ENCODE data around the gene CCNI2.

Gene CCNI2, protein sequence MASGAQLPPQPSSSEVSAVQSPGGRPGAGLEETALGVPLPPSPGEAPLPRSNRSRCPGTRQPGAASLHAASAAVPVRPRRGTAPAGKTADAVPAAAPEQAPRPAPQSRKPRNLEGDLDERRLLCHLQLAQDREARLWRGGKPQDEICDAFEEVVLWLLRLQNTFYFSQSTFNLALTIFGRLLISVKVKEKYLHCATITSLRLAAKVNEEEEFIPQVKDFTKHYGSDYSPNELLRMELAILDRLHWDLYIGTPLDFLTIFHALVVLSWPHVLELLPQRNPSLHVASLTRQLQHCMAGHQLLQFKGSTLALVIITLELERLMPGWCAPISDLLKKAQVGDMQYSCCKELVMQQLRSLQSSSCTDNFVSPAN

DNA sequence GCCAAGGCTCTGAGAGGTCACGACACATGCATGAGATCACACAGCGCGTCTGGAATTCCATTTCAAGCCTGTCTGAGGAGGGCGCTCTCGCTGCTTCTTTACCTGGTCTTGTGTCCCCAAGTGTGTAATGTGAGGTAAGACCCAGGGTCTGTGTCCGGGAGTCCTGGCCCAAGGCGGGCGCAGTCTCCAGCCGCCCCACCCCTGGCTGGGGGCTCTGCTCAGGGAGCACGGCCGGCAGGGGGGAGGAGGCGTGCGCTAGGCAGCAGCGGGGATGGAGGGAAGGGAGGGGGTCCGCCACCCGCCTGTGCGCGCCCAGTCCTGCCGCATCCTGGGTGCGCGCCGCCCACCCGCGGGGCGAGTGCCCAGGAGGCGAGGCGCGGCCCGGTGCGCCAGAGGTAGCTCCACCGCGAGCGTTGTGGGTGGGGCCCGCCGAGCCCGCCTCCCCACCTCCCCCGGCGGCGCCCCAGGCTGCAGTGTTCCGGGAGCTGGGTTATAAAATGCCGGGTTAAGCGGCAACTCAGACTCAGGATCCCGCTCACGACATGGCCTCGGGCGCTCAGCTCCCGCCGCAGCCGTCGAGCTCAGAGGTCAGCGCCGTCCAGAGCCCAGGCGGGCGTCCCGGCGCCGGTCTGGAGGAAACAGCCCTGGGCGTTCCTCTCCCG, at the start of gene CCNI2:
CCNI2 (plus strand) TSS at position 473 of the 662 bp plus-strand sequence; CDS start at position 543, 70 bp downstream.
- DNase-seq = no peak

DNA sequence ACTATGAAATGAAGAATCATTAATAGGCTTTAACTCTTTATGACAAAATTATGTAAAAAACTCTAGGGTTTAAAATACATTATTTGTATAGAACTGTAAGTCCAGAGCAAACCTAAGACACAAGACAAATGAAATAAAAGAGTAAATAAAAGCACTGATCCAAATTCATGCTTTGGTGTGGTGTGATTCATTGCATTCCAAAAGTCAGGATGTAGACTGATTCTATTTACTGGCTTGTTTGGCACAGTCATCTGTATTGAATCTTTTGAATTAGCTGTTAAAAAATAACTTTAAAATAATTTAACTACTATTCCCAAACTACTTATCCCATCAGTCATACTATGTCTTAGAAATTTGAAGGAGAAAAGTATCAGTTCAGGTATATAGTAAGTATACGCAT, 42.4 kb upstream of the CCNI2 start:
- DNase-seq = peak; percentile 30

DNA sequence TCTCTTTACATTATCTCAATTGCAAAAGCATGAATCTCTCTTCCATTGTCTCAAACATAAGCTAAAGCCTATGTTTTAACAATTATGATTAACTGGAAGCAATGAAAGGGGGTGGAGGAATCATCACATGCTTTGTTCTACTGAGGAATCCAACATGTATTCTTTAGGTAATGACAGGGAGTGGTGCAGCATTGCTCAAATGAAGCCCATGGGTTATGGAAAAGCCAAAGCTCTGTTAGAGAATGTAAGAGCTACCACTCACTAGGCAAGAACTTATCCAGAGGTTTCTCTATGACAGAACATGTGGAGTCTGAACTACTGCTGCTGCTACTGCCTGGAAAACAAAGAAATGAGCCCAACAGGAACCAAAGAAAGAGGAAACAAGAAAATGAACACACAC, 38.6 kb upstream of the CCNI2 start:
- no peak for DNase-seq

DNA sequence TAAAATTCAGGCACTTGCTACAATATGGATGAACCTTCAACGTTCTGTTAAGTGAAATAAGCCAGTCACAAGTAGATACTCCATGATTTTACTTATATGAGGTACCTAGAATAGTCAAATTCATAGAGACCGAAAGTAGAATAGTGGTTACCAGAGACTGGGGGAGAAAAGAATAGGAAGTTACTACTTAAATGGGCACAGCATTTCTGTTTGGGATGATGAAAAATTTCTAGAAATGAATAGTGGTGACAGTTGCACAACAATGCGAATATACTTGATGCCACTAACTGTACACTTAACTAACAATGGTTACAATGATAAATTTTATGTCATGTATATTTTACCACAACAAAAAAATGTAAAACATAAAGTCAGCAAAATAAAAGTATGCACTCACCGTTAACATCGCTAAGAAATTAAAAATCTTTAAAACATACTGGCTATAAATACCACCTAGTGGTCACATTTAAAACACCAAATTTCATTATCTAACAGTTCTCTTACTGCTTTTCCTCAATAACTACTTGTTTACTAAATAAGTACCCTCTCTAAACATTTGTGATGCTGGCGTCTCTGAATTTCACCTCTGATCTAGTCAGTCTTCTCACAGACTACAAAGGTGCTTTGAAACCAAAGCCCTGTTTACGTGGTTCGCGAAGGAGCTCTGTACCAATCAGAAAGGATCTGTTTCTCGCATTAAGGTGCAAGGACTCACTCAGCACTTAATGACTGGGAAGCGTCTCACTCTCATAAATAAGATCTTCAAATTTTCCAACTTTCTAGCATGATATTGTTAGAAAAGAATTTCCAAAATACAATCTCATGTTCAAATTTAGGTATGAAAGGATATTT, 32.5 kb upstream of the CCNI2 start:
- peak; percentile 6 for DNase-seq

DNA sequence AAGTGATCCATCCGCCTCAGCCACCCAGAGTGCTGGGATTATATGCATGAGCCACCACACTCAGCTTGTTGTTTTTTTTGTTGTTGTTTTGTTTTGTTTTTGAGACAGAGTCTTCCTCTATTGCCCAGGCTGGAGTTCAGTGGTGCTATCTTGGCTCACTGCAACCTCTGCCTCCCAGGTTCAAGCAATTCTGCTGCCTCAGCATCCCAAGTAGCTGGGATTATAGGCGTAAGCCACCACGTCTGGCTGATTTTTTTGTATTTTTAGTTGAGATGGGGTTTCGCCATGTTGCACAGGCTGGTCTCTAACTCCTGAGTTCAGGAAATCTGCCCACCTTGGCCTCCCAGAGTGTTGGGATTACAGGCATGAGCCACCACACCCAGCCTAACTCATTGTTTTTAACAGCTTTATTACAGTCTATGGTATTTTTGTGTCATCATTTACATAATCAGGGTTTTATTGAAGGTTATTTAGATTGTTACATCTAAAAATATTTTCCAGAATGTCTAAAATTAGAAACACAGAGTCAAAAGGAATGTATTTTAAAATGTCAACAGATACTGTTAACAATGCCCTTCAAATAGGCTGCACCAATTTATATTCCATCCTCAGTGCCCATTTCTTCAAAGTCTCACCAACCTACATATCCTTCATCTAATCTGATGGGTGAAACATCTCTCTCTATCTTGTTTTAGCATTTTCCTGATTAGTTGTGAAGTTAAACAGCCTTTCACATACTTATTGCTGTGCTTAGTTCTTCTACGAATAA, 28.5 kb upstream of the CCNI2 start:
- DNase-seq = no peak

DNA sequence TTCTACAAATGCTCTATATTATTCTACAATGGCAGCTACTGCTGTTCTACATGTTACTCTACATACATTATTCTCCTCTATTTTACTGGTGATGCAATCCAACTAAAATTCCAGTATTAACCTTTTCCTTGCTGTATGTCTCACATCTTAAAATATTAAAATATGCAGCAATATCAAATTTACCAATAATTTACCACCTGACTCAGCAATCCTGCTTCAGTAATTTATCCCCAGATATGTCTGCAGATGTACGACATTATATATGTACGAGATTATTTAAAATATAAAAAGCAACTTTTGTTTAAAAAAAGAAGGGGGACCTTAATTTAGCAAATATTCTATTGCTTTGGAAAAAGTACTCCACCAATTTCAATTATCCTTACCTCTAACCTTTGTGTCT, 21.5 kb upstream of the CCNI2 start:
- DNase-seq = no peak

DNA sequence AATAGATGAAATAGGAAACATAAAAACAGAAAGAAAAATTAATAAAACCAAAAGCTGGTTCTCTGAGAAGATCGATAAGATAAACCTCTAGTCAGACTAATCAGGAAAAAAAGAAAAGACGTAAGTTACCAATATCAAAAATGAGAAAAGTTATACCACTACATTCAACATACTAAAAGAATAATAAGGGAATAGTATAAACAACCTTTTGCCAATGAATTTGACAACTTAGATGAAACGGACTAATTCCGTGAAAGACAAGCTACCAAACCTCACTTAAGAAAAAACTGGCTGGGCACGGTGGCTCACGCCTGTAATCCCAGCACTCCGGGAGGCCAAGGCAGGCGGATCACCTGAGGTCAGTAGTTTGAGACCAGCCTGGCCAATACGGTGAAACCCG, 17.3 kb upstream of the CCNI2 start:
- DNase-seq = no peak

DNA sequence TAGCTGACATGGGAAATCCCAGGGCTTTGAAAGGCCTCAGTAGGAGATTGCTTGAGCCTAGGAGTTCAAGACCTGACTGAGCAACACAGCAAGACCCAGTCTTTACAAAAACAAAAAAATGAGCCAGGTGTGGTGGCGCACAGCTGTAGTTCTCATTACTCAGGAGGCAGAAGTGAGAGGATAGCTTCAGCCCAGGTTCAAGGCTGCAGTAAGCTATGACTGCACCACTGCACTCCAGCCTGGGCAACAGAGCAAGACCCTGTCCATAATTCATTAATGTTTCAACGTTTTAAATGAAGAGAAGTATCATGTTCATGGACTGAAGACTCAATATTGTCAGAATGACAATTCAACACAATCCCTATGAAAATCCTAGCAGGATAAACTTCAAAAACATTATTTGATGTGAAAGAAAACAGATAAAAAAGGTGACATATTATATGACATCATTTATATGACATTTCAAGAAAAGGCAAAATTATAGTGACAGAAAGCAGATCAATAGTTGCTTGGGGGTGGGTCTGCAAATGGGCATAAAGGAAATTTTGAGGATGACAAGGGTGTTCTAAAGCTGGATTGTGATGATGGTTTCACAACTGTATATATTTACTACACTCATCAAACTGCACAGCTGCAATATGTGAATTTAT, 13.6 kb upstream of the CCNI2 start:
- no peak for DNase-seq

DNA sequence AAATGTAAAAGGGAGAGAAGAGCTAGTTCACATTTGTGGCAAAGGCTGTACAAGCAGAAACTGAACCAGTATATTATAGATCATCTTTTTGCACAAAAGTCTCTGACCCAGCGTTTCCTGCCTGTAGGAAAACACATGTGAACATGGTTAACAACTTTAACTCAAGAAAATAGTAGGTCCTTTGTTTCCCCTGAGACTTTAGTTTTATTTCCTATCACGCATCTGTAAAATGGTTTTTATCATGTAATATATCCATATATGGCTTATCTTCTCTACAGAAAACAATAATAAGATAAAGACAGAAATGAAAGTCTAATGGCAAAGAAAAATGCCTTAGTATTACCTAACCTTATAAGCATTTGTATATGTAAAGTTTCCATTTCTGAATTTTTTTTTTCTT, 12.5 kb upstream of the CCNI2 start:
- DNase-seq = no peak

DNA sequence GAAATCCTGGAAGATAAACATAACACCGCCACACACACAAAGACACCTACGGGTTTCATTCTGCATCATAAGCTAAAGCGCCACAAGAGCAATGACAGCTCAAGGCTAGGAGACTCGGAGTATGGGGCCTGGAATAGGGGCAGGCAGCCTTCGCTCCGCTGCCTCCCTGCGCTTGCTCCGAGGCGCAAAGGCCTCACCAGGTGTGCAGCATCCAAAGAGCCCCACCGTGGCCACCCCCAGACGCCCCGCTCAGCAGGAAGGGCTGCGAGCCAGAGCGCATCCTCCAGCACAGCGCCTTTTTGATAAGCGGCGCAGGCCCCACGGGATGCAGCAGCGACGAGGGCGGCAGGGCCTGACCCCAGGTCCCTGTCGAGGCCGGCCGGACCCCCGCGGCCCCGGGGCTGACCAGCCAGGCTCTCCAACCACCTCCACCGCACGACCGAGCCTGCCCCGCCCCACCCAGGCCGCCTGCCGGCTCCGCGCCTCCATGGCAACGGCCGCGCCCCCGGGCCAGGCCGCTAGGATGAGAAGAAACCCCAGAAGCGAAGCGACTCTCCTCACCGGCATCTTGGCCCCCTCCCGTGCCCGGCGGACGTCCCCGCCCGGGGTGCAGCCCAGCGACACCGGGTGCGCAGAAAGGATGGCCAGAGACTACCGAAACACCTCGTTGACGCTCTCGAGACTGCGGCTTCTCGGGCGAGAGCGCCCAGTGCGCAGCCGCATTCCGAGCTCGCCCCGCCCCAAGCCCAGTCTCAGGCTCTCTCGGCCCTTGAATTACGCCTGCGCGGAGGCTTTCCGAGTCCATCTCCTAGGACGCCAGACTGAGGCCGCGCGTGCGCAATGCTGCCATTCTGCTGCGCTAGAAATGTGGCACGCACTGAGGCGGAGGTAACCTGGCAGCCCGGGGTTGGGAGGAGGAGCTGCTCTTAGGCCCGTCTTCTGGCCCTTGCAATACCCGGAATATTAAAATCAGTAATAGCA, 10.1 kb upstream of the CCNI2 start, which contains the start of gene KIF3A:
KIF3A (minus strand) TSS at position 694 of the 981 bp plus-strand sequence; CDS start at position 567, 127 bp downstream.
- peak; percentile 96 for DNase-seq

DNA sequence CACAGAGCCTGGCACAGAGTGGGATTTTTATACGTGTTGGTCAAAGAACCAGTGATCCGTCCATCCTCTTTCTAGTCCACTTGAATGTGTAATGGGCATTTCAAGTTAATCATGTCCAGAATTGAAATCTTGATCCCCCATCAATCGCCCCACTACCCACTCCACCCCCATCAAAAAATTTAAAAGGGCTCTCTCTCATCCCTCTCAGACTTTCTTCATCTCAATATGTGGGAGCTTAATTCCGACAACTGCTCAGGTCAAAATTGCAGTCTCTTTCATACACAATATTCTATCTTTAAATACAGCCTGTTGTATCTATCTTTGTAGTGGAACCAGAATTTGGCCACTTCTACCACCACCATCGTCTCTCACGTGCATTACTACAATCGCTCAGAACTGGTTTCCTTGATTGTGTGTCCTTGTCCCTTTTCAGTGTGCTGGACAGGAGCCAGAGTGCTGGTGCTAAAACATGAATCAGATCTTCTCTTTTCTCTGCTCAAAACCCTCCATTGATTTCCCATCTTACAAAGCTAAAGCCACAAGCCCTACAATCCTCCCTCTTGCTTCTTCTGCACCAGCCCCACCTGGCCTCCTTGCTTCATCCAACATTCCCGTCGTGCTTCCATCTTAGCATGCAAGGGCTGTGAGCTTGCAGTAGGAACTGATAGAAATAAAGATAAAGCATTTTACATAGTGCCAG, 9.1 kb upstream of the CCNI2 start:
- DNase-seq = no peak

DNA sequence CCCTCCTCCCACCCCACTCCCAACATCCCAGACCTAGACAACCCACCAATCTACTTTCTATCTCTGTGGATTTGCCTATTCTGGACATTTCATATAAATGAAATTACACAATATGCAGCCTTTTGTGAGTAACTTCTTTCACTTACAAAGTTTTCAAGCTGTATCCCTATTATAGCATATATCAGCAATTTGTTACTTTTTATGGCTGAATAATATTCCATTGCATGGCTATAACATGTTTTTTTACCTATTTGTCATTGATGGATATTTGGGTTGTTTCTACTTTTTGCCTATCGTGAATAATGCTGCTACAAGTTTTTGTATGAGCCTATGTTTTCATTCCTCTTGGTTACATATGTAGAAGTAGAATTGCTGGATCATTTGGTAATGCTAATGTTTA, 8.0 kb upstream of the CCNI2 start:
- no peak for DNase-seq

DNA sequence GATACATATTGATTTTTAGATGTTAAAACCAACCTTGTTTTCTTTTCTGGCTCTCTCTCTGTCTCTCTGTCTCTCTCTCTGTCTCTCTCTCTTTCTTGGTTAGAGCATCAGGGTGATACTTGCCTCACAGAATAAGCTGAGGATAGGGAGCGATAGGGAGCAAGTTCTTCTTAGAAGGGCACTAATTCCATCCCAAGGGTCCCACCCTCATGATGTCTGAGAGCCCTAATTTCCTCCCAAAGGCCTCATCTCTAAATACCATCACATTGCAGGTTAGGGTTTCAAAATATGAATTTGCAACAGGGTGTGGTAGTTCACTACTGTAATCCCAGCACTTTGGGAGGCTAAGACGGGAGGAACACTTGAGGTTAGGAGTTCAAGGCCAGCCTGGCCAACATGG, 5.1 kb upstream of the CCNI2 start:
- no peak for DNase-seq

DNA sequence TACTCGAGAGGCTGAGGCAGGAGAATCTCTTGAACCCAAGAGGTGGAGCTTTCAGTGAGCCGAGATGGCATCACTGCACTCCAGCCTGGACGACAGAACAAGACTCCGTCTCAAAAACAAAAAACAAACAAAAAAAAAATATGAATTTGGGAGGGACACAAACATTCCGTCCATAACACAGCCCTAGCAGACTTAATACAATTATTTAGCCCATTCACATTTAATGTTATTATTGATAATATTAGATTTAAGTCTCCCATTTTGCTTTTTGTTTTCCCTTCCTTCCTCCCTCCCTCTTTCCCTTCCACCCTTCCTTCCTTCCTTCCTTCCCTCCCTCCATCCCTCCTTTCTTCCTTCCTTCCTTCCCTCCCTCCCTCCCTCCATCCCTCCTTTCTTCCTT, 4.6 kb upstream of the CCNI2 start:
- DNase-seq = no peak

DNA sequence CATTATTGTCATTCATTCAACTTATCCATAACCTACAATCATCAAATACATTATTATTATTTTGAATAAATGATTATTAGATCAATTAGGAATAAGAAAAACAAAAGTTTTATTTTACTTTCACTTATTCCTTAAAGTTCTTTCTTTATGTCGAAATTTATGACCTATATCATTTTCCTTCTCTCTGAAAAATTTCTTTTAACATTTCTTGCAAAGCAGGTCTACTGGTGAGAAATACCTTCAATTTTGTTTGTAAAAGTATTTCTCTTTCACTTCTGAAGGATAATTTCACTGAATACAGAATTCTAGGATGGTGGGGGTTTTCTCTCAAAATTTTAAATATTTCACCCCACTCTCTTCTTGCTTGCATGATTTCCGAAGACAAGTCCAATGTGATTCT, 2.6 kb upstream of the CCNI2 start:
- no peak for DNase-seq

DNA sequence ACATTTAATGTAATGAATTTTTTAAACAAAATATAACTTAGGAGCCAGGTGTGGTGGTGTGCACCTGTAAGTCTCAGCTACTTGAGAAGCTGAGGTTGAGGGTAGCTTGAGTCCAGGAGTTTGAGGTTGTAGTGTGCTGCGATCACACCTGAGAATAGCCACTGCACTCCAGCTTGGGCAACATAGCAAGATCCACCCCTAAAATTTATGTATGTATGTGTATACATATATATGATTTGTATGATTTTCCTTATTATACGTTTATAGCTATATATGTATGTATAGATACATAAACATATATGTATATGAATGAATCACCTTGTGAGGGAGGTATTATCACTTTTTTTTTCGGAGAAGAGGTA, 653 bp upstream of the CCNI2 start:
- DNase-seq = no peak

DNA sequence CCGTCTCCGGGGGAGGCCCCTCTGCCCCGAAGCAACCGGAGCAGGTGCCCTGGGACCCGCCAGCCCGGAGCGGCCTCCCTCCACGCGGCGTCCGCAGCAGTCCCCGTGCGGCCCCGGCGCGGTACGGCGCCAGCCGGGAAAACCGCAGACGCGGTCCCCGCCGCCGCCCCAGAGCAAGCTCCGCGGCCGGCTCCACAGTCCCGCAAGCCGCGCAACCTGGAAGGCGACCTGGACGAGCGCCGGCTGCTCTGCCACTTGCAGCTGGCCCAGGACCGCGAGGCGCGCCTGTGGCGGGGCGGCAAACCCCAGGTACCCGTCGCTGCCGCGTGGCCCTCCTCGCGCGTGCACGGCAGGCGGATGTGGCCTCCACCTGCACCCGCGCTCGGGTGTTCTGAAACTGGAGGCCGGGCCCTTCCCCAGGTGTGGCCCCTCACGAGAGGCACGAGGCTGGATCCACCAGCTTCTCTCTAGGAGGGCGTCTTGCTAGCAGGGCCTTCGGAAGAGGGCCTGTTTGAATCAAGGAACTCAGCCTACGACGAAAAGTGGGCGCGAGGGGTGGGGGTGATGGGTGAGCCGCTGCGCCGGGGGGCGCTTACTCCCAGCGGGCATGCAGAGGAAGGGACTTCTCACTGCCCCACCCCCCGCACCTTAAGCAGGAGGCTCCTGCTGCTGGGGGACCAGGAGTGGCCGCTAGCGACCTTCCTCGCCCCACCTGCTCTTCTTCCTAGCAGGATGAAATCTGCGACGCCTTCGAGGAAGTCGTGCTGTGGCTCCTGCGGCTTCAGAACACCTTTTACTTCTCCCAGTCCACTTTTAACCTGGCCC, 602 bp downstream of the CCNI2 start:
- no peak for DNase-seq

DNA sequence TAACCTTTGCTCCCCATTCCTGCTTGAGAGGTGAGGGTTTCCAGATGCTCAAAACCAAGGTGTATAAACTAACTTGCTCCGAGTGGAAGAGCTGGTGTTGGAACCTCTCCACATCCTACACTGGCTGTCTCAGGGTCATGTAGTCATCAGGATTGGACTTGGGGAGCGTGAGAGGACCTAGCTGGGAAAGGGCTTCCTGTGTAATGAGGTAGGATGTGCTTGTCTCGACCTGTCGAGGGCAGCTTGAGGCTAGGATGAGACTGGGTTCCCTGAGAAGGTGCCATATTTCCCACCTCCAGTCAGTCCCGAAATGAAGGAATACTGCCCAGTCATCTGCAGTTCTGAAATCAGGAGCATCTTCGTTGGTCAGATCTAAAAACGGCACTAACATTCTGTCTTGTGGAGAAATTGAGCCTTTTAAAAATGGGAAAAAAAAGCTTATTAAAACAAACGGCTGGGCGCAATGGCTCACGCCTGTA, 1.3 kb downstream of the CCNI2 start:
- DNase-seq = no peak

DNA sequence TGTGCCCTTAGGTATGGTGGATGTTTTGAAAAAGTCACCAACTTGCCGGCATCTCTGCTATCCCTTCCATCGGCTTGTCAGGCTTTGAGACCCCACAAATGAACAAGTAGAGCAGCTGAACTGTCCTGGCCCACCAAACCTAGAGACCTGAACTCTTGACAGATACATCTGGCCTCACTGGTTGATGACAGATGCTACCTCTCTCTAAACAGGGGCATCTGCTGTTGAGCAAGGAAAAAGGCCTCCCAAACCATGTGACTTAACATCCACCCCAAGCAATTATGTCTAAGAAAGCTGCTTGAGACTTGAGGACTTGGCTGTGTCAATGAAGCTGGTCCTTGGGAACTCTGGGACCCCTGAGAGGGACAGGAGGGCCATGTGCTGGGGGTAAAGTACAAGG, 2.3 kb downstream of the CCNI2 start:
- DNase-seq = no peak
